Endometrial microvascular endothelial cells (primary cell): ENCODE measurements around the gene CTNNA2. TPM values are rescaled to one million over a fixed set of nuclear protein-coding genes. Genes with fewer than 3 reads are reported as not detected.

Experiments used
- in situ Hi-C: cut with HindIII; loops from 2 replicates; pipeline ENCODE4 v1.10.0; 2017; ENCODE audit warnings: low sequenced_read_pairs, low pct_unique_long_range_greater_than_20kb; ENCODE audit errors: inconsistent ontology term
- total RNA-seq: library from RNA; depleted of rRNA; stranded (reverse); fragments of >200 nt; gene quantifications from one replicate; pipeline ENCODE4 v1.2.3, GENCODE V29; 2015; ENCODE audit errors: inconsistent ontology term

CTNNA2 gene
- total RNA-seq, 1 donor from 2014 or later: not detected

DNA sequence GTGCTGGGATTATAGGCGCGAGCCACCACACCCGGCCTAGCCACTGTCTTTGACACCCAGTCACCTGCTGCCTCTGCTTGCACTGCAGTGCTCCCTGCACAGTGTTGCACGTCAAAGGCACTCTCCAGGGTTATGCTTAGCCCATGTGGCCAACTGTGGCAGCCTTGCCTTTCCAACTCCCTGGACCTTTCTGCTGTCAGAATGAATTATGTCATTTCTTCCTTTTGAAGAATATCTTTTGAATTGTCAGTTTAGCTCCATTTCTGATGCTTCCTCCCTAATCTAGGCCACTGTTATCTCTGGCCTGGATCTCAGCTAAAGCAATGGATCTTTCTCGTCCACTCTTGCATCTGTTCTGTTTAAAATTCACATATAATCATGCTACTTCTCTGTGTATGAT is 821.0 kb downstream of the CTNNA2 start:
- in situ Hi-C loops: no loop called here

DNA sequence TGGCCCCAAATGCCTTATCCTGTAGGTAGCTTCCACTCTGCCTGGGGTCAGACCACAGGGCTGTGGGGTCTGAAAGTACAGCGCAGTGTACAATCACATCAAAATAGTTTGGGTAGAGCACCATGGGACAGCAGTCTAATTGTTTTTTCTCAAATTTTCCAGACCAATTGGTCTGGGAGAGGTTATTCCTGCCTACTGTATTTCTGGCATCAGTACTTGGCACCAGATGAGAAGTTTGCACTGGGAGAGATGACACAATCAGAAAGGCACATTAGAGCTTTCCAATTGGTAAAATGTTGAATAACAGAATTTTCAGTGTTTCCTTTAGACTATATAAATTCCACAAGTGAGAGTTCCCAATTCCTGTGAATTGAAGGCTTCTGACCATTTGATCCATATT is 822.6 kb downstream of the CTNNA2 start:
- in situ Hi-C loops: no loop called here

GRCh38 chr2:80338794-80339193 is 825.9 kb downstream of the CTNNA2 start:
- in situ Hi-C loops: no loop called here

DNA sequence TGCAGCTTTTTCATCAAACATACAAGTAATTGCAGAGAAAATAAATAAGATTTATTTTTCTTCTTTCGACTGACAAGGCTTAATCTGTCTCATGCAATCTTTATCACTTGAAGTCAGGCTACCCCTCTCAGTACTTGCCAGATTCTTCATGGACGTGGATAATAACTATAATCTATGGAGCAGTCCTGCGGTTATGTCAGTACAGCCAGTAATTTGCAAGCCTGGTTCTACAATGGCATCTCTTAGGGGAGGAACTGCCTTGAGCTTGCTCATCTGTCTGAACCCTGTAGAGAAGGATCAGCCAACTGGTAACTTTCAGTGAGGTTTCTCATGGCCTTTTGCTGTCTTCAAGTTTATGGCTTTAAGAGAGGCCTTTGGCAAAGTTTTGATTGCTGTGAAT is 827.2 kb downstream of the CTNNA2 start:
- in situ Hi-C loops: no loop called here

DNA sequence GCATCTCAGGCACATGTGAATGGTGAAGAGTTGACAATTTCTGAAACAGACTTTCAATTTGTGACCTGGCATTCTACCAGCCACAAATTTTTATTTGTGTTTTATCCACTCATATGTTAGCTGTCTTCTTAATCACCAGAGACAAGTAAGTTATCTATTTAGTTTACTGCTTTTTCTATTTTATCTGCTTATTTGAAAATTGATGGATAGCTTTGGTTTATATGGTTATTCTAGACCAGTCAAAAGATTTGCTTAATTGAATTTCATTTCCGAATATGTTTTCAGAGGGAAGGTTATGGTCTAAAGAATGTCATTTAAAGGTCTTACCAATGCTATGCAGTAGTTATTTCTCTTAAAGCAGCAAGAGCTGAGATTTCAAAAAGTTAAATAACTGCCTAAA is 835.2 kb downstream of the CTNNA2 start:
- in situ Hi-C loops: no loop called here

DNA sequence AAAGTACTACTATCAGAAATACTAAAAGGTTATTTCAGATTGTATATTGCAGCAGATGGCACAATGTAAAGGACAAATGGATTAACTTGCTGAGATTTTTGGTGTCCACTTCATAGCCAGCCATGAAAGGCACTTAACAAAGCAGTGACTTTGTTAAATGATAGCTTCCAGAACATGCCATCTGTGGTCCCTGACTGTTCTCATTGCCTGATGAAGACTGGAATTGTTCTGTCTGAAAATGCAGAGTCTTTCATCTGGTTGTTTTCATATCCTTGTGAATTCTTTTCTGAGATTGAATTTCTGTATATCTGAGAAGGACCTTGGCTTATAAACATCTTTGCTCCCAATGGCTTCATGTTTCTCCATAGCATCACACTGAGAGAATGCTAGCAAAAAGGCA is 836.1 kb downstream of the CTNNA2 start:
- in situ Hi-C loops: no loop called here

- in situ Hi-C loops: no loop called here
Measured at GRCh38 chr2:80351231-80351630, 838.4 kb downstream of the CTNNA2 start.

- in situ Hi-C loops: no loop called here
Measured at GRCh38 chr2:80354858-80355257, 842.0 kb downstream of the CTNNA2 start.

GRCh38 chr2:80361904-80362303 is 849.1 kb downstream of the CTNNA2 start:
- in situ Hi-C loops: no loop called here

- in situ Hi-C loops: no loop called here
Measured at GRCh38 chr2:80363330-80363729, 850.5 kb downstream of the CTNNA2 start.

GRCh38 chr2:80363791-80364349 is 851.0 kb downstream of the CTNNA2 start:
- in situ Hi-C loops: no loop called here

DNA sequence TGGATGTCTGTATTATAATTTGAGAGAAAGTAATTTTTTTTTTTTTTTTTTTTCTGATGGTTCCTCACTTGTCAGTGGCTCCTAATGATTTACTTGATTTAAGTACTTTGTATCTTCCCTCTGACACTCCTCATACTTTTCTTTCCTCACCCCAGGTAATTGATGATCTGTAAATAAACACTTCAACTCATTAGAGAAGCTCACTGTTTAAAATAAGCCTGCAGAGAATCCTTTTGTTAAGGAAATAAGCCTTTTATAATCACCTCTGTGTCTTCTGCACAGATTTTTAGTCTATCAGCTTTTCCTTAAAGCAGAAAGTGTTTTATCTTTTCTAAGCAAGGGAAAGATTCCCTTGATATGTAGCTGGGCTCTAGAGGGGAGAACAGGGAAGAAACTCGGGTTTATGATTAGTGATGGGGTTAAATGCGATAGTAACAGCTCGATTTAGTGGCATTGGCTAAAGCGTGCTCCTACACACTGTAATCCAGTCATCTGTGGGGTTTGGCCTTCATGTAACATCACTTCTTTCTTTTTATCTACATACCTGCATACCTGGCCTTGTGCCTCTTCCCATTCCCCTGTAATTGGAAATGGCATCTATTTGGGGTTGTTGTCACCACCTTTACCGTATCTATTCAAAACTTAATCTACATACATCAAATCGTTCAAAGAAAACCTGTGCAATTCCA is 851.8 kb downstream of the CTNNA2 start:
- in situ Hi-C loops: no loop called here

DNA sequence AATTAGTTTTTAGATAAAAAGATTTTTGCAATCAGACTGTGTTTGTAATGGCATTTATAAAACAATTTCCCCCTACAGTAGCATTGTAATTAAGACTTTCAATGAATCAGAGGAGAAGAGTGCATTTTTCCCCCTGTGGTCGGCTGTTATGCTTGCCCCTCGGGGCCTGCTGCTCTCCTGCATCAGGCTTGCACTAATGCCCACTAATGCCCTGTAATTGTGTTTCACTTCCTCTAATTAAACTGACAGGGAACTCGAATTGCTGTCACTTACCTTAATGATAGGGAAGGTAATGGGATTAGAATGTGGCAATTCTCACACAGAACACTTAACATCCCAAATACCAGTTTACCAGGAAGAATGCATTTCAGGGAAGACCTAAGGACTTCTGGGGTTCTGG is 852.9 kb downstream of the CTNNA2 start:
- in situ Hi-C loops: no loop called here

DNA sequence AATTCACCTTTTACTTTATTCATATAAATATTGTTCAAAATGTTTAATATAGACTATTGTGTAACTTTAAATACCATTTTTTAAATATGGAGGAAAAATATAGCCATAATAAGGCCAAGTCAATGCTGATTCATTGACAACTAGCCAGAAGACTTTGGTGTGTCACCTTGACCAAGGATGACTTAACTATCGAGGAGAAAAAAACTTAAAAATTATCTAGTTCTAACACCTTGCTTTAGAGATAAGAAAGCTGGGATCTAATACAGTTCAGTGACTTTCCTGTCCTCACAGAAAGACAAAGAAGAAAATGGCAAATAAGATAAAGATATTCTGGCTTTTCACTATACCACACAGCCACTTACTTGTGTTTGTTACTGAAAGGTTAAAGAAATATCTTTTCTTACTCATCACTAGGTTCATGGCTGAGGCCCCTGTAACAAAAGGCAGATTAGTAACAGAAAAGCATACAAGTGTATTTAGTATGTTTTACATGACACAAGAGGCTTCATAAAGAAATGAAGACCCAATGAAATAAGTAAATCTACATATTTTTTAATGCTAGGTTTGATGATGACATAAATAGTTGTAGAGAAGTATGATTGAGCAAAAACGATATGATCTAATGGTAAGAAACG is 857.6 kb downstream of the CTNNA2 start:
- in situ Hi-C loops: no loop called here

- in situ Hi-C loops: no loop called here
Measured at GRCh38 chr2:80374105-80374504, 861.3 kb downstream of the CTNNA2 start.

DNA sequence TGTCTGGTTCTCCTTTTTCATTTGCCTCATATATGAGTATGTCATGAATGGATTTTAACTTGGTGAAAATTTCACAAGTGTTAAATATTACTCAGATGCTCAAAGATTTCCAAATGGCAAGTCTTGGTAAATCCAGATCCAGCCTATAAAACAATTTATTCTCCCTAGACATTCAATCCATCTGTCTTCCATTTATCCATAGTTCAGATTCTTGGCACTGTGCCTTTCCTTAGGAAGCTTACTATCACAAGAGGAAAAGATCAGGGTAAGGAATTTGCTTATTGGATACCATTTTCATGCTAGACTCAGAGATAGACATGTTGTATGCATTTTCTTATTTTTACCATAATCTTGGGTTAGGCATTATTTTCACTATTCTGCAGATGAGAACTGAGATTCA is 864.2 kb downstream of the CTNNA2 start:
- in situ Hi-C loops: no loop called here

- in situ Hi-C loops: no loop called here
Measured at GRCh38 chr2:80380736-80381135, 867.9 kb downstream of the CTNNA2 start.

DNA sequence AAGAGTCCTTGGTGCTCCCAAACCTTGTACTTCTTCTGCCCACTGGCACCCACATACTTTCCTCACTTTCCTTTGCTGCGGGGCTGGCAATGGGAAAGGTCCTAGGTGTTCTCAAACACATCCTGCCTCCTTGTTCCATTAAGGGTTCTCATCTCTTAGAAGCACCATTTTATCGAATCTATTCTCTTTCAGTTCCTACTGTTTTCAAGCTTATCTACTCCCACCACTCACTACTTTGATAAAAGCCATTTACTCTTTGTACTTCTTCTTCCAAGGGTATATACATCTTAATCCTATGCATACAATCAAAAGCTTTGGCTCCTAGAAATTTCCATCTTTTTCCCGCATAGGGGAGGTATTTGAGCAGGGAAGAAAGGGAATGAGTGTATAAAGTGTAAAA is 868.8 kb downstream of the CTNNA2 start:
- in situ Hi-C loops: no loop called here

DNA sequence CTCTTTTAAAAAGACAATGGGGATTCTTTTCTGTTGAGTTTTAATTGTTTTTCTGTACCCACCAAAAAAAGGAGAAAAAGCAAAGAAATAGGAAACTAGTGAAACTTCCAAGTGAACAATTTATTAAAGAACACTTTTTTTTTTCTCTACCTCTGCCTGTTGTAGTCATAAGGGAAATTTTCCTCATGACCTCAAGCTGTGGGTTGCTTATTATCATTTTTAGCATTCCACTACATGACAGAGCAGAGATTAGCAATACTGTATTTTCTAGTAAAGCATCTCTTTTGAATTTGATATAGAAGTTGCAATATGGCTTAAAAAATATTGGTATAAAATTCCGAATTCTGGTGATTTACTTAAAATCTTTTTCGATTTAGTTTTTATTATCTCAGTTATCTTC is 879.6 kb downstream of the CTNNA2 start:
- in situ Hi-C loops: no loop called here

- in situ Hi-C loops: no loop called here
Measured at GRCh38 chr2:80393991-80394390, 881.1 kb downstream of the CTNNA2 start.
